Left ventricle myocardium inferior (tissue), 1 donor: Measurements from ENCODE around the gene EGLN1. TPM values are rescaled to one million over a fixed set of nuclear protein-coding genes. Genes with fewer than 3 reads are reported as not detected.

Source experiments
- DNase-seq: peaks from one replicate; pipeline ENCODE4 v3.0.0-alpha.2; 2020
- H3K27ac ChIP-seq: fragments of 200-600 bp; replicated peaks from 2 replicates; pipeline ENCODE4 v1.8.0; 2021
- H3K27me3 ChIP-seq: fragments of 200-600 bp; 2 replicates; pipeline ENCODE4 v1.8.0; 2021; ENCODE audit warnings: low read depth
- H3K36me3 ChIP-seq: fragments of 200-600 bp; 2 replicates; pipeline ENCODE4 v1.8.0; 2021
- H3K4me1 ChIP-seq: fragments of 200-600 bp; 2 replicates; pipeline ENCODE4 v1.8.0; 2021
- H3K4me3 ChIP-seq: fragments of 200-600 bp; 2 replicates; pipeline ENCODE4 v1.8.0; 2021; ENCODE audit warnings: mild to moderate bottlenecking, moderate library complexity
- H3K9me3 ChIP-seq: fragments of 200-600 bp; replicated peaks from 2 replicates; pipeline ENCODE4 v1.8.0; 2021
- intact Hi-C: fragments of 100-400 bp; cut with micrococcal nuclease; formaldehyde crosslinking; loops from one replicate; pipeline ENCODE4 v1.11.0; 2022
- total RNA-seq: library from RNA; stranded (reverse); fragmentation: NEBNext Ultra II Directional; extraction: Animal tissue kit (Norgen Biotek cat#: 25700); gene quantifications from one replicate; pipeline ENCODE4 v1.2.1, GENCODE V29; 2021
- TF ChIP-seq, protein P1 (sequence below): fragments of 200-600 bp; IDR thresholded peaks from 2 replicates; pipeline ENCODE4 v1.8.0; 2021; ENCODE audit warnings: antibody characterized with exemption, mild to moderate bottlenecking, borderline replicate concordance
- donor health status: DM: no; HTN: yes; CAD: no; lungs with severe emphysema.

Gene EGLN1
- total RNA-seq, 1 donor from 2014 or later, result 83.2 TPM

GRCh38 chr1:231404318-231404717 is 17.8 kb downstream of the EGLN1 start:
- Histone ChIP-seq H3K27me3 (no peaks in the 10 kb centered on the region), H3K4me1 (peaks cover 95% of the 10 kb centered on the region), H3K4me3 (no peak overlapping the region), H3K36me3 (no peaks in the 10 kb centered on the region), H3K9me3 (no peaks in the 10 kb centered on the region), H3K27ac (no peak overlapping the region)
- intact Hi-C loops, result no loop called here
- DNase-seq, result no peak
- TF ChIP-seq, protein P1, sequence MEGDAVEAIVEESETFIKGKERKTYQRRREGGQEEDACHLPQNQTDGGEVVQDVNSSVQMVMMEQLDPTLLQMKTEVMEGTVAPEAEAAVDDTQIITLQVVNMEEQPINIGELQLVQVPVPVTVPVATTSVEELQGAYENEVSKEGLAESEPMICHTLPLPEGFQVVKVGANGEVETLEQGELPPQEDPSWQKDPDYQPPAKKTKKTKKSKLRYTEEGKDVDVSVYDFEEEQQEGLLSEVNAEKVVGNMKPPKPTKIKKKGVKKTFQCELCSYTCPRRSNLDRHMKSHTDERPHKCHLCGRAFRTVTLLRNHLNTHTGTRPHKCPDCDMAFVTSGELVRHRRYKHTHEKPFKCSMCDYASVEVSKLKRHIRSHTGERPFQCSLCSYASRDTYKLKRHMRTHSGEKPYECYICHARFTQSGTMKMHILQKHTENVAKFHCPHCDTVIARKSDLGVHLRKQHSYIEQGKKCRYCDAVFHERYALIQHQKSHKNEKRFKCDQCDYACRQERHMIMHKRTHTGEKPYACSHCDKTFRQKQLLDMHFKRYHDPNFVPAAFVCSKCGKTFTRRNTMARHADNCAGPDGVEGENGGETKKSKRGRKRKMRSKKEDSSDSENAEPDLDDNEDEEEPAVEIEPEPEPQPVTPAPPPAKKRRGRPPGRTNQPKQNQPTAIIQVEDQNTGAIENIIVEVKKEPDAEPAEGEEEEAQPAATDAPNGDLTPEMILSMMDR, result no peak

DNA sequence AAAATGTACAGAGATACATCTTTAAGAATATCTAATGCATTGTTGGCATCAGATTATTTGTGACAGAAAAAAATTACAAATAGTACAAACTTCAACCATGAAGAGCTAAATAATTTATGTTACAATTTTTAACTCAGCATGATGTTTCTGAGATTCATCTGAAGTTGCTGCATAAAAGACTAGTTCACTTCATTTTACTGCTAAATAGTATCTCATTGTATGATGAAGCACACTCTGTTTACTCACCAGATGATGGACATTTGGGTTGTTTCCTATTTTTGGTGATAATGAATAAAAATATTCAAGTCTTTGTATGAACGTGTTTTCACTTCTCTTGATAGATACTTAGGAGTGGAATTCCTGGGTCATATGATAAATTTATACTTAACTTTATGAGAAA is 20.6 kb downstream of the EGLN1 start:
- H3K36me3 ChIP-seq, result no peaks in the 10 kb centered on the region
- intact Hi-C loops, result no loop called here
- H3K27ac ChIP-seq, result no peak overlapping the region
- peaks cover 95% of the 10 kb centered on the region for H3K4me1 ChIP-seq
- H3K27me3 ChIP-seq, result no peaks in the 10 kb centered on the region
- no peak overlapping the region for H3K4me3 ChIP-seq
- no peaks in the 10 kb centered on the region for H3K9me3 ChIP-seq
- DNase-seq, result no peak
- TF ChIP-seq, protein P1, result no peak

GRCh38 chr1:231397886-231398671 is 24.0 kb downstream of the EGLN1 start:
- intact Hi-C loops, result no loop called here

DNA sequence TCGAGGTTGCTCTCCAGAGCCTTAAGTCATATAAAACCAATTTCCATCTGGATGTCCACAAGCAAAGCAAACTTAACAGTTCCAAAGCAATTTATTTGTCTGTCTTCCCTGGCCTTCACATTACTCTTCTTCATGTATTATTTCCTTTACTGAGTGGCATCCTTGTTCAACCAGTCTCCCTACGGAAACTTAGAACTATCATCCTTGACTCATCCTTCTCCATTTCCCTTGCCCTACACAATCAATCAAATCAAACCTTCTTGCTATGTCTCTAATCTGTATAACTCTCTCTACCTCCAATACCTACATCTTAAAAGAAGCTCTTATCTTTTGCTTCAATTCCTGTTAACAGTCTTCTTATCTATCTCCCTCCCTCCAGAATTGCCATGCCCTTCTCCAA is 25.4 kb downstream of the EGLN1 start:
- Histone ChIP-seq H3K4me1 (peaks cover 93% of the 10 kb centered on the region), H3K4me3 (no peak overlapping the region), H3K36me3 (no peaks in the 10 kb centered on the region), H3K27ac (peak overlapping the region; percentile 75), H3K9me3 (no peaks in the 10 kb centered on the region), H3K27me3 (no peaks in the 10 kb centered on the region)
- TF ChIP-seq, protein P1, result no peak
- no peak for DNase-seq
- intact Hi-C loops, result no loop called here

More at GRCh38 chr1:231397886-231398671, 24.0 kb downstream of the EGLN1 start:
- no peak overlapping the region for H3K27ac ChIP-seq
- peaks cover 96% of the 10 kb centered on the region for H3K4me1 ChIP-seq
- H3K9me3 ChIP-seq, result no peaks in the 10 kb centered on the region
- H3K4me3 ChIP-seq, result no peak overlapping the region
- DNase-seq, result no peak
- H3K27me3 ChIP-seq, result no peaks in the 10 kb centered on the region
- TF ChIP-seq, protein P1, result no peak
- no peaks in the 10 kb centered on the region for H3K36me3 ChIP-seq

DNA sequence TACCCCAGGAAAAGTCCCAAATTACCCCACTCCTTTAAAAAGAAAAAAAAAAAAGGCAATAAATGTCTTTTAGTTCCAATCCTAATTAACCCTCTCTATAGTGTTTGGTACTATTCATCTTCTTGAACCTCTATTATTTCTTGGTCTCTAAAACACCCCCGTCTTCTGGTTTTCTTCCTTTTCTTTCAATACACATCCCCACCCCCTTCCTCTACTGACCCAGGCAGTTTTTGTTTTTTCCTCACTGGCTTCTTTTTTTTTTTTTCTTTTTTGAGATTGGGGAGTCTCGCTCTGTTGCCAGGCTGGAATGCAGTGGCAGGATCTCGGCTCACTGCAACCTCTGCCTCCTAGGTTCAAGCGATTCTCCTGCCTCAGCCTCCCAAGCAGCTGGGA is 26.1 kb downstream of the EGLN1 start:
- H3K36me3 ChIP-seq, result no peaks in the 10 kb centered on the region
- H3K4me1 ChIP-seq, result peaks cover 87% of the 10 kb centered on the region
- H3K9me3 ChIP-seq, result no peaks in the 10 kb centered on the region
- TF ChIP-seq, protein P1, result no peak
- DNase-seq, result no peak
- H3K27ac ChIP-seq, result peak overlapping the region; percentile 75
- H3K4me3 ChIP-seq, result no peak overlapping the region
- intact Hi-C loops, result no loop called here
- no peaks in the 10 kb centered on the region for H3K27me3 ChIP-seq
